Measurements from ENCODE around the gene SPC25. TPM values are rescaled to one million over a fixed set of nuclear protein-coding genes. Genes with fewer than 3 reads are reported as not detected.

Gene SPC25
- total RNA-seq, 2 donors from 2014 or later = 14.5 to 30.3 TPM

DNA sequence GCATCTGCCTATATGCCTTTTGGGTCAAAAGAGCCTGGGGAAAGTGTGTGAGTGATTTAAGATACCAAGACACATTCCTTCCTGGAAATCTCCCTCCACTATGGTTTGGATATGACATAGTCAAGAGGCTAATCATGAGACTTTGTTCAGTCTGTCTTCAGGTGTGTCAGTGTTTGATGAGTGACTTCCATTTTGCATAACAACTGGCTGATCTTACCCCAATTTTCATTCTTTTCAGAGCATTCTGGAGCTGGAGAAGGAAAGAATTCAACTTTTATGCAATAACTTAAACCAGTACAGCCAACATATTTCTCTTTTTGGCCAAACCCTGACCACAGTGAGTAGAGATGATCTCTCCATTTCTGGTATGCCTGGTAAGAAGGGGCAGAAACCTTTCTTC lies 39.4 kb downstream of the SPC25 start:
- Mint-ChIP-seq H3K36me3 (peaks cover 7% of the 10 kb centered on the region), H3K4me1 (ENCODE audit: low read depth in 2 of 2) (peaks cover 0 to 4% of the 10 kb centered on the region in 2 donors), H3K27ac (no peak overlapping the region), H3K4me3 (no peak overlapping the region), H3K9me3 (no peaks in the 10 kb centered on the region), H3K27me3 (no peaks in the 10 kb centered on the region)
- DNase-seq (ENCODE audit: low spot score) = no peak
- no peak for ATAC-seq

- Mint-ChIP-seq H3K36me3 (peaks cover 5% of the 10 kb centered on the region), H3K4me3 (no peak overlapping the region), H3K4me1 (ENCODE audit: low read depth in 2 of 2) (peaks cover 0 to 4% of the 10 kb centered on the region in 2 donors), H3K27ac (no peak overlapping the region), H3K27me3 (no peaks in the 10 kb centered on the region), H3K9me3 (no peaks in the 10 kb centered on the region)
- ATAC-seq (peak in 1 of 2 donors; percentile 43), DNase-seq (ENCODE audit: low spot score) (no peak)
Measured at GRCh38 chr2:168849610-168850009, 40.6 kb downstream of the SPC25 start.

GRCh38 chr2:168848225-168848624 lies 42.0 kb downstream of the SPC25 start:
- H3K4me3 Mint-ChIP-seq = no peak overlapping the region
- H3K36me3 Mint-ChIP-seq = no peaks in the 10 kb centered on the region
- no peak overlapping the region for H3K27ac Mint-ChIP-seq

GRCh38 chr2:168843253-168843652 lies 47.0 kb downstream of the SPC25 start:
- H3K36me3 Mint-ChIP-seq = no peaks in the 10 kb centered on the region
- no peak overlapping the region for H3K27ac Mint-ChIP-seq
- ATAC-seq (no peak), DNase-seq (ENCODE audit: low spot score) (no peak)
- no peak overlapping the region for H3K4me3 Mint-ChIP-seq
- no peaks in the 10 kb centered on the region for H3K9me3 Mint-ChIP-seq
- H3K4me1 Mint-ChIP-seq (ENCODE audit: low read depth in 2 of 2) = peaks cover 4 to 5% of the 10 kb centered on the region in 2 donors
- no peaks in the 10 kb centered on the region for H3K27me3 Mint-ChIP-seq

More at GRCh38 chr2:168848225-168848624, 42.0 kb downstream of the SPC25 start:
- ATAC-seq (no peak), DNase-seq (ENCODE audit: low spot score) (no peak)
- peaks cover 2 to 6% of the 10 kb centered on the region in 2 donors for H3K4me1 Mint-ChIP-seq (ENCODE audit: low read depth in 2 of 2)
- H3K27me3 Mint-ChIP-seq = no peaks in the 10 kb centered on the region
- no peaks in the 10 kb centered on the region for H3K9me3 Mint-ChIP-seq

- Mint-ChIP-seq H3K27ac (no peak overlapping the region), H3K36me3 (no peaks in the 10 kb centered on the region), H3K4me3 (no peak overlapping the region), H3K4me1 (ENCODE audit: low read depth in 2 of 2) (peaks cover 4 to 5% of the 10 kb centered on the region in 2 donors), H3K9me3 (no peaks in the 10 kb centered on the region), H3K27me3 (no peaks in the 10 kb centered on the region)
- DNase-seq (ENCODE audit: low spot score) = no peak
- no peak for ATAC-seq
Measured at GRCh38 chr2:168841445-168841844, 48.8 kb downstream of the SPC25 start.

- no peak overlapping the region for H3K27ac Mint-ChIP-seq
- no peaks in the 10 kb centered on the region for H3K36me3 Mint-ChIP-seq
- DNase-seq (ENCODE audit: low spot score) (no peak), ATAC-seq (no peak)
- H3K27me3 Mint-ChIP-seq = no peaks in the 10 kb centered on the region
- no peak overlapping the region for H3K4me3 Mint-ChIP-seq
- no peaks in the 10 kb centered on the region for H3K4me1 Mint-ChIP-seq (ENCODE audit: low read depth in 2 of 2)
- no peaks in the 10 kb centered on the region for H3K9me3 Mint-ChIP-seq
Measured at GRCh38 chr2:168835969-168836368, 54.3 kb downstream of the SPC25 start.

DNA sequence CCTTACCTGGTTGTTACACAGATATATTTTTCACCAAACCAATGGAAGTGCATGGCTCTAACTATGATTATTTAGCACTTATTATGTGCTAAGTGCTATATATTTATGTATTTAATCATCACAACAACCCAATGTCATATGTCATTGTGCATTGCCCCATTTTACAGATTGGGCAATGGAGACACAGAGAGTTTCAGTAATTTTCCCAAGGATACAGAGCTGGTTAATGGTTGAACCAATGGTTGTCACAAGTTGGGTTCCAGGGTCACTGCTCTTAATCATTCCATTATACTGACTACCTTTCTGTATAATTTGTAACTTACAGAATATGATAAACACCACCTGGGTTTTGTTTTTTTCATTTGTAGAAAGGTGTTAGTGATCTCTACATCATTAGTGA lies 58.6 kb downstream of the SPC25 start:
- no peaks in the 10 kb centered on the region for H3K9me3 Mint-ChIP-seq
- H3K27me3 Mint-ChIP-seq = no peaks in the 10 kb centered on the region

DNA sequence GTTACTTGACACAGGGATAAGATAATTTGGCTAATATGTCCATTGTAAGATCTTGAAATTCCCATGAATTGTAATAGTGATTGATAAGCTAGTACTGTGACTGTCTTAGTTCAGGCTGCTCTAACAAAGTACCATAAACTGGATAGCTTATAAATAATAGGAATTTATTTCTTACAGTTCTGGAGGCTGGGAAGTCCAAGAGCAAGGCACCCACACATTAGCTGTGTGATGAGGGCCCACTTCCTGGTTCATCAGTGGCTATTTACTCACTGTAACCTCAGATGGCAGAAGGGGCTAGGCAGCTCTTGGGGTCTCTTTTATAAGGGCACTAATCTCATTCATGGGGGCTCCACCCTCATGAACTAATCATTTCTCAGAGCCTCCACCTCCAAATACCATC lies 59.3 kb downstream of the SPC25 start:
- Mint-ChIP-seq H3K4me3 (no peak overlapping the region), H3K27me3 (no peaks in the 10 kb centered on the region), H3K36me3 (no peaks in the 10 kb centered on the region), H3K27ac (no peak overlapping the region), H3K4me1 (ENCODE audit: low read depth in 2 of 2) (no peaks in the 10 kb centered on the region), H3K9me3 (no peaks in the 10 kb centered on the region)
- DNase-seq (ENCODE audit: low spot score) (no peak), ATAC-seq (no peak)

More for the DNA sequence above, 58.6 kb downstream of the SPC25 start:
- Mint-ChIP-seq H3K4me3 (no peak overlapping the region), H3K4me1 (ENCODE audit: low read depth in 2 of 2) (no peaks in the 10 kb centered on the region), H3K27ac (no peak overlapping the region), H3K36me3 (no peaks in the 10 kb centered on the region)
- DNase-seq (ENCODE audit: low spot score) (no peak), ATAC-seq (no peak)

DNA sequence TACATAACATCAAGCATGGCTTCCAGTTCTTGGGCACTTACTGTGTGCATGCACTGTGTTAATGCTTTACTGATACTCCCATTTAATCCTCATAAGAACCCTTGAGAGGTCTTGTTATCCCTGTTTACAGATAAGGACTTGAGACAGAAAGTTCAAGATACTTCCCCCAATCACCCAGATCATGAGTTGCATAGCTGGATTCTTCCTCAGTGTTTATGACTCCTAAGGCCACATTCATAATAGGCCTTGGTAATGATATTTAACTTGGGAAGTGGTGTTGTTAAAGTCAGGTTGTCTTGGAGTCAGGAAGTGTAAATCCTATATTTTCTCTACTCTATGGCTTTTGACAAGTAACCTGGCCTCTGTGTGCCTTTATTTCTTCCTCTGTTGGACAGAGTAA lies 65.1 kb downstream of the SPC25 start:
- DNase-seq (ENCODE audit: low spot score) (no peak), ATAC-seq (no peak)
- Mint-ChIP-seq H3K36me3 (no peaks in the 10 kb centered on the region), H3K9me3 (no peaks in the 10 kb centered on the region), H3K4me1 (ENCODE audit: low read depth in 2 of 2) (no peaks in the 10 kb centered on the region), H3K4me3 (no peak overlapping the region), H3K27ac (no peak overlapping the region), H3K27me3 (no peaks in the 10 kb centered on the region)

GRCh38 chr2:168821992-168822391 lies 68.2 kb downstream of the SPC25 start:
- Mint-ChIP-seq H3K4me3 (no peak overlapping the region), H3K9me3 (no peaks in the 10 kb centered on the region), H3K4me1 (ENCODE audit: low read depth in 2 of 2) (no peaks in the 10 kb centered on the region), H3K27me3 (no peaks in the 10 kb centered on the region), H3K27ac (no peak overlapping the region), H3K36me3 (no peaks in the 10 kb centered on the region)
- DNase-seq (ENCODE audit: low spot score) (no peak), ATAC-seq (no peak)

DNA sequence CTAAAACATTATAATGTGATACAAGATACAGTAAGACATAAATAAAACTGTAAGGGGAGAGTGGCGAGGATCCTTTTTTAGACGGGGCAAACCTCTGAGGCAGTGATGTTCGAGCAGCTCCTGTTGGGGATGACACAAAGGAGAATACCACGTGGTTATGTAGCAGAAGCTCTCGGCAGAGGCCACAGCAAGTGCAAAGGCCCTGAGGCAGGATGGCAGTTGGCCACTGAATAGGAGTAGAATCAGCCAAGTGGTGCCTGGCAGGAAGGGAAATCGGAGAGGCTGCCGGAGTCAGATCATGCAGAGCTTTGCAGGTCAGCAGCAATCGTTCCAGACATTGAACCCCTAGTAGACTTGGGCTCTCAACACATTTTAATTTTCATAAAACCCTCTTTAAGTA lies 68.7 kb downstream of the SPC25 start:
- H3K4me1 Mint-ChIP-seq (ENCODE audit: low read depth in 2 of 2) = no peaks in the 10 kb centered on the region

More for the DNA sequence above, 68.7 kb downstream of the SPC25 start:
- H3K36me3 Mint-ChIP-seq = no peaks in the 10 kb centered on the region
- H3K4me3 Mint-ChIP-seq = no peak overlapping the region
- no peak for ATAC-seq
- DNase-seq (ENCODE audit: low spot score) = no peak
- no peak overlapping the region for H3K27ac Mint-ChIP-seq
- H3K27me3 Mint-ChIP-seq = peaks cover 1 to 3% of the 10 kb centered on the region in 2 donors
- no peaks in the 10 kb centered on the region for H3K9me3 Mint-ChIP-seq

Other genes with a start within 250 kb of the SPC25 start
- not detected for gene NOSTRIN, start 87.8 kb downstream of the SPC25 start, total RNA-seq
- gene G6PC2, start 10.9 kb upstream of the SPC25 start, total RNA-seq = not detected
- under 1 TPM in 1 of 2 donors, not detected in 1; 0.06 TPM for gene ABCB11, start 140.9 kb upstream of the SPC25 start, total RNA-seq
- gene DHRS9, start 179.1 kb upstream of the SPC25 start, total RNA-seq = not detected